A204.1 (cell line): ENCODE measurements around the gene PALM.
"Not testable (repeated sequence)": the region's sequence is repeated elsewhere in the genome, so short reads cannot be mapped to it uniquely, and the experiment has no call there.

ENCODE experiments used
- FAIRE-seq: peaks from 2 replicates; lab custom pipeline; 2012; peaks lifted over from hg19 to GRCh38; lab: Jason Lieb, UNC

The PALM gene

DNA sequence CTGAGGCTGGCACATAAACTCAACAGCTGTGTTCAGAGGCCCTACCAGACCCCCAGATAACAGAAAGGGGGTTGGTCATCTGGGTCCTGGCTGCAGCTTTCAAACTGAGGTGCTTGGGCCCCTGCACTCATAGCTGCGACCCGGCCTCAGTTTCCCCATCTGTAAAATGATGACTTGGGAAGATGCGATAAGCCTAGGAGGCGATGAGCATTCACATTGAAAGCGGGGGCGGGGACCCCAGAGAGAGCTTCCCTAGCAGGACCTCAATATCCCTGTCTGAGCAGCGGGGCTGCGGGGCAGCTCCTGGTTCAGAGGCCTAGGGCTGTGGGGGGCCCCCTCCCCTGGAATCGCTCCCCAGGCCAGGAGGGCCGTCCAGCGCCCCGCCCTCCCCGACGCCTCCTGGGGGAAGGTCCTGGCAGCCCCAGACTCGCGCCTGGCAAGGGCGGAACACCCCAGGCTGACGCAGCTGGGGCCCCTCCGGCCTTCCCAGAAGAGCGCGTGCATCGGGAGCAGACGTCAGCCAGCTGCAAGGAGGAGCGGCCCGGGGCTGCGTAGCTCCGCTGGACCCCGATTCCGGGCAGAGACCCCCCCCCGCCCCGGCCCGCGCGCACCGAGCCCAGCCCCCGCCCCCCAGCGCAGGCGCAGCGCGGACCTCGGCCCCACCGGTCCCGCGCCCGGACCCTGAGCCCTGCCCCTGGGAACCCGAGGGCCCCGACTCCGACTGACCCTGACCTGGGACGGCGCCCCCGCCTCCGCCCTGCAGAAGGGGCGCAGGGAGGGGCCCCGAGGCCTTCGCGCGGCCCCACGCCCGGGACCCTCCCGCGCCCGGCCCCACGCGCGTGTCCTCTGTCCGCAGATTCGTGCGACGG is 29.1 kb upstream of the PALM start:
- FAIRE-seq, result no peak

DNA sequence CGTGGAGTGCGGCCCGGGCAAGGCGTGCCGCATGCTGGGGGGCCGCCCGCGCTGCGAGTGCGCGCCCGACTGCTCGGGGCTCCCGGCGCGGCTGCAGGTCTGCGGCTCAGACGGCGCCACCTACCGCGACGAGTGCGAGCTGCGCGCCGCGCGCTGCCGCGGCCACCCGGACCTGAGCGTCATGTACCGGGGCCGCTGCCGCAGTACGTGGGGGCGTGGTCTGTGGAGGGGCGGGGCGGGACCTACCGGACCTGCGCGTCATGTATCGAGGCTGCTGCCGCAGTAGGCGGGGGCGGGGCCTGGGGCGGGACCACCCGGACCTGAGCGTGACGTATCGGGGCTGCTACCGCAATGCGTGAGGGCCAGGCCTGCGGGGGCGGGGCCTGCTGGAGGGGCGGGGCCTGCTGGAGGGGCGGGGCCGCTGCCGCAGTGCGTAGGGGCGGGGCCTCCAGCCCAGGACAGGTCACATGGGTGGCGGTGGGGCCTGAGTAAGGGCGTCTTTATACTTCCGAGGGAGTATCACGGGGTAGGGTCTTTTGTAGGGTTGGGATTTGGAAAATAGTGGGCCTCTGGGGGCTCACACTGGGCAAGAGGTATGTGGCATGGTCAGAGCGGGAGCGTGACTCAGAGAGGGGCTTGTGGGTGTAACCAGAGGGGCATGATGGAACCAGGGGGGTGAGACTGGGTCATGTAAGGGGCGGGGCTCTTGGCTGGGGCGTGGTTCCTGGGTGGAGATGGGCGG is 28.3 kb upstream of the PALM start:
- no peak for FAIRE-seq

DNA sequence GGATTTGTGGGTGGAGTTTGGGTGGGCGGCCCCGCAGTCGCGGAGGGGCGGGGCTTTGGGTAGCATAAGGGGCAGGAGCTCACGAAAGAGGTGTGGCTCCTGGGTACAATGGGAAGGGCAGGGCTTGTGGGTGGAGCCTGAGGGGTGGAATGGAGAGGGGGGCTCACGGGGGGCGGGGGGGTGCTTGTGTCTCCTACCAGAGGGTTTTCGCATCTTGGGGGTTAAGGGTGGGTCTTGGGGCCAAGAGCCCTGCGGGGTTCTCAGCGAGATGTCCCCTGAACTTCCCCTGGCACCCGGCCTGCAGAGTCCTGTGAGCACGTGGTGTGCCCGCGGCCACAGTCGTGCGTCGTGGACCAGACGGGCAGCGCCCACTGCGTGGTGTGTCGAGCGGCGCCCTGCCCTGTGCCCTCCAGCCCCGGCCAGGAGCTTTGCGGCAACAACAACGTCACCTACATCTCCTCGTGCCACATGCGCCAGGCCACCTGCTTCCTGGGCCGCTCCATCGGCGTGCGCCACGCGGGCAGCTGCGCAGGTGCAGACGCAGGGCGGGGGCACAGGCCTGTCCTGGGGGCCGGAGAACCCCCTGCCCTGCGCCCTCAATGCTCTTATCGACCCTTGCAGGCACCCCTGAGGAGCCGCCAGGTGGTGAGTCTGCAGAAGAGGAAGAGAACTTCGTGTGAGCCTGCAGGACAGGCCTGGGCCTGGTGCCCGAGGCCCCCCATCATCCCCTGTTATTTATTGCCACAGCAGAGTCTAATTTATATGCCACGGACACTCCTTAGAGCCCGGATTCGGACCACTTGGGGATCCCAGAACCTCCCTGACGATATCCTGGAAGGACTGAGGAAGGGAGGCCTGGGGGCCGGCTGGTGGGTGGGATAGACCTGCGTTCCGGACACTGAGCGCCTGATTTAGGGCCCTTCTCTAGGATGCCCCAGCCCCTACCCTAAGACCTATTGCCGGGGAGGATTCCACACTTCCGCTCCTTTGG is 27.4 kb upstream of the PALM start:
- FAIRE-seq, result peak; percentile 11

DNA sequence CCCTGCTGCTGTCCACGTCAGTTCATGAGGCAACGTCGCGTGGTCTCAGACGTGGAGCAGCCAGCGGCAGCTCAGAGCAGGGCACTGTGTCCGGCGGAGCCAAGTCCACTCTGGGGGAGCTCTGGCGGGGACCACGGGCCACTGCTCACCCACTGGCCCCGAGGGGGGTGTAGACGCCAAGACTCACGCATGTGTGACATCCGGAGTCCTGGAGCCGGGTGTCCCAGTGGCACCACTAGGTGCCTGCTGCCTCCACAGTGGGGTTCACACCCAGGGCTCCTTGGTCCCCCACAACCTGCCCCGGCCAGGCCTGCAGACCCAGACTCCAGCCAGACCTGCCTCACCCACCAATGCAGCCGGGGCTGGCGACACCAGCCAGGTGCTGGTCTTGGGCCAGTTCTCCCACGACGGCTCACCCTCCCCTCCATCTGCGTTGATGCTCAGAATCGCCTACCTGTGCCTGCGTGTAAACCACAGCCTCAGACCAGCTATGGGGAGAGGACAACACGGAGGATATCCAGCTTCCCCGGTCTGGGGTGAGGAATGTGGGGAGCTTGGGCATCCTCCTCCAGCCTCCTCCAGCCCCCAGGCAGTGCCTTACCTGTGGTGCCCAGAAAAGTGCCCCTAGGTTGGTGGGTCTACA is 25.9 kb upstream of the PALM start:
- FAIRE-seq, result no peak

DNA sequence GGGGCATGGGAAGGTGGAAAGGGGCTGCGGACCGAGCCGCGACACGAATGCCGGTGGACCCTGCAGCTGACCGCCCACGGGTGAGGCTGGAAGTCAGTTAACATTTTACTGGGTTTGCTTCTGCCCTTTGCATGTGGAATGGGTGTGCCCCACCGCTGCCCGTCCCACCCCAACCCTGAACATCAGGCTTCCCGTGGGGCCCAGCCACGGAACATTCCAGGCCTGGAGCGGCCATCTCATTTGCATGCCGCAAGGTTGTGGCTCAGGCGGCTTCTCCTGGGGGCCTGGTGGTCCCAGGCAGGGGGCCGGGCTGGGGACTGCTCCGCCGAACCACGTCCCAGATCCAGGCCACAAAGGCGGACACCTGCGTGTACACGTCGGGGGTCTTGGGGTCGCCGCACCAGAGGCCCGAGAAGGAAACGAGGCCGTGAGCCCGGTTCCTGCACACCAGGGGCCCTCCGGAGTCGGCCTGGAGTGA is 23.2 kb upstream of the PALM start:
- FAIRE-seq, result no peak

DNA sequence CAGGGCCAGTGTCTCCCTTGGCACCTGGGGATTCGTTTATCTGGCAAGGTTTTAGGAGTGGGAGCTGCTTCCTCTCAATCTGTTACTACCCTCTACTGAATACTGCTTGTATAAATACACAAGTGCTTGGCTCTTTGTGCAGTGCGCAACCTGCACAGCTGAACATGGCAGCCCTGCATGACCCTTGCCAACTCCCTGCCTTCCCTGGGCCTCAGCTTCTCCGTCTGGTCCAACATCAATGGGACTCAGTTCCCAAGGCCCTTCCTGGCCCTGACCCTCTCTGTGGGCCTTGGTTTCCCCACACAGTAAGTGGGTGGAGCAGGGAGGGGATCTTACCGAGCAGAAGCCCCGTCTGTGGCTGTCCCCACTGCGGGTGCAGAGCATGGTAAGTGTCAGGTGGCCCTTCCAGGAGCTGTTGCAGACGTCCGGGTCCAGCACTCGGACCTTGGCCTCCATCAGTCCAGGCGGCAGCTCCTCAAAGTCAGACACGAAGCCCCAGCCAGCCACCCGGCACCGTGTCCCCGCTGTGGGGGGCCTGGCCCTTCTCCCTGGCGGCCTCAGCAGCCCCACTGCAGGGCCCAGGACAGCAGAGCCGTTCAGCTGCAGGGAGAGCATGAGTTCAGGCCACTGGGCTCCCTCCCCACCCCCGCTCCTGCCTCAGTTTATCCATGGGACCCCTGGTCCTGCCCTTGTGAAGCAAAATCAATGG is 22.0 kb upstream of the PALM start:
- FAIRE-seq, result no peak

DNA sequence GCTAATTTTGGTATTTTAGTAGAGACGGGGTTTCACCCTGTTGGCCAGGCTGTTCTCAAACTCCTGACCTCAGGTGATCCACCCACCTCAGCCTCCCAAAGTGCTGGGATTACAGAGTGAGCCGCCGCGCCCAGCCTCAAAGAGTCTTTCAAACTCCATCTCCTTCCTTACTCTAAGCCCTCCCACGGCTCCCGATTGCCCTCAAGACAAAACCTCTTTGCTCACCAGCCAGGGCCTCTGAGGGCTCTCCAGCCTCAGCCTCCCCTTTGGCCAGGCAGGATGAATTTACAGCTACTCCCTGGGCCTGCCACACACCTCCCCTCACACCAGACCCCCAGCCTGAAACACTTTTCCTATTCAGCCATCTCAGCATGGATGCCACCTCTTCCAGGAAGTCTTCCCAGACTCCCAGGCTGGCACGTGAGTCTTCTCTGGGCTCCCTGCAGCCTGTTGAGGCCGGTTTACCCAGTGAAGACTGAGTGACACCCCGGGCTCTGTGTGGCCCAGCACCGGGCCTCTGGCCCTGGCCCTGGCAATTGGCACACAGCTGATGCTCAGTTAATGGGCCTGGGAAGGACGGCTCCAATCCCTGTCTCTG is 21.1 kb upstream of the PALM start:
- no peak for FAIRE-seq

DNA sequence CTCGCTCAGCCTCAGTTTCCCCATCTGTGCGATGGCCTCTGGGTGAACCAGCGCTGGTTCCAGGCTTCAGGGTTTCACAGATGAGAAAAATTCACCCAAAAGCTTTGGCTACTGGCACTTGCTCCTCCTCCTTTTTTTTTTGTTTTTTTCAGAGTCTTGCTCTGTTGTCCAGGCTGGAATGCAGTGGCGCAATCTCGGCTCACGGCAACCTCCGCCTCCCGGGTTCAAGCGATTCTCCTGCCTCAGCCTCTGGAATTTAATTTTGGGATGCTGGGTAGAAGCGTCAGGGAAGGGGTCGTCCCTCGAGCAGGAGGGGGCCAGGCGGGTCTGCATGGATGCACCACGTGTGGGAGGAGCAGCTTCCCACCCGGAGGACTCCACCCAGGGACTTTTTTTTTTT is 20.5 kb upstream of the PALM start:
- FAIRE-seq, result no peak

DNA sequence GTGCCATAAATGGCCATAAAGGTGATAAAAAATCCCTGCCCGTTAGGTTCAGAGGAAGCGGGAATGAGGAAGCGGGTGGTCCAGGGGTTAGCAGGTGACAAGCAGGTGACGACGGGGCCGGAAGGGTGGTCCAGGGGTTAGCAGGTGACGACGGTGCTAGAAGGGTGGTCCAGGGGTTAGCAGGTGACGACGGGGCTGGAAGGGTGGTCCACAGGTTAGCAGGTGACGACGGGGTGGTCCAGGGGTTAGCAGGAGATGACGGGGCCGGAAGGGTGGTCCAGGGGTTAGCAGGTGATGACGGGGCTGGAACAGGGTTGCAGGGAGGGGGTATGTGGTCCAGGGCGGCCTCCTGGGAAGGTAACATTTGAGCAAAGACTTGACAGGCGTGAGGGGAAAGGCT is 19.7 kb upstream of the PALM start:
- no peak for FAIRE-seq

DNA sequence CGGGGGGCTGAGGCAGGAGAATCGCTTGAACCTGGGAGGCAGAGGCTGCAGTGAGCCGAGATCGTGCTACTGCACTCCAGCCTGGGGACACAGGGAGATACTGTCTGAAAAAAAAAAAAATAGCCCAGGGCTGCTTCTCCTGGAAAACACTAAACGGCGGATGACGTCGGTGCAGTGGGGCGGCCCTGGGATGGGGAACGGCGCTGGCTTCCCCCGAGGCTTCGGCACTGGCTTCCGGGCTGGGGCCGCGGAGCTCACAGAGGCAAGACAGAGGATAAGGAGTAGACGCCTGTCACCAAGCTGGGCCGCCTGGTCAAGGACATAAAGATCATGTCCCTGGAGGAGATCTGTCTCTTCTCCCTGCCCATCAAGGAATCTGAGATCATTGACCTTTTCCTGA is 18.5 kb upstream of the PALM start:
- no peak for FAIRE-seq

DNA sequence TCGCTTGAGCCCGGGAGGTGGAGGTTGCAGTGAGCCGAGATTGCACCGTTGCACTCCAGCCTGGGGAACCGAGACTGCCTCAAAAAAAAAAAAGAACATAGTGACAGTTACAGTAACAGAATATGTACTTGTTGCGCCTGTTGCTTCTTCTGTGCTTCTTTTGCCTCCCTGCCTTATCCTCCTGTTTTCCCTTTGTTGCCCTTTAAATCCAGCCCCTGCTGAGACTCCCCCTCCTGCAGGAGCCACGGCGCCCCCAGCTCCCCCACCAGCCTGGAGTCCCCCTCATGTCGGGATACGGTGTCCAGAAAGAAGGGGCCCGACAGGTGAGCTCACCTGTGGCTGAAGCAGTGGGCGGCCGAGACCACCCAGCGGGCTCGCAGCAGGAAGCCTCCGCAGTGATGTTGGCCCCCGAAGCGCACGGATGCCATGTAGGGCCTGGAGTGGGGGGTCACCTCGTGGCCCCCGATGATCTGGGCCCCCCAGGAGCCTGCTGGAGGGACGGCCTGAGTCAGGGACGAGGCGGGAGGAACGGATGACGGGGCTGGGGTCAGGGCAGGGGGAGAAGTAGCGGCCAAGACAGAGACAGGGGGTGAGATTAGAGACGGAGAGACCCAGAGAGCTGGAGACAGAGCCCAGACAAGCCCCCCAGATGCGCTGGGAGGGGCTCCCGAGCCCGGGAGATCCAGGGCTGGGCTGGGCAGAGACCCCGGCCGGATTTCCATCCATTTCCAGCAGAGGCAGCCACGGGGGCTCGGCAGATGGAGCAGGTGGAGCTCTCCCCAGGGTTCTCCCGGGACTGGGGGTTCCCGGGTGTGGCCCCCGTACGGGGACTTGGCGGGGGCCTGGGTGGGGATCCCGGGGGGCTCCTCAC is 14.0 kb upstream of the PALM start:
- FAIRE-seq, result no peak

DNA sequence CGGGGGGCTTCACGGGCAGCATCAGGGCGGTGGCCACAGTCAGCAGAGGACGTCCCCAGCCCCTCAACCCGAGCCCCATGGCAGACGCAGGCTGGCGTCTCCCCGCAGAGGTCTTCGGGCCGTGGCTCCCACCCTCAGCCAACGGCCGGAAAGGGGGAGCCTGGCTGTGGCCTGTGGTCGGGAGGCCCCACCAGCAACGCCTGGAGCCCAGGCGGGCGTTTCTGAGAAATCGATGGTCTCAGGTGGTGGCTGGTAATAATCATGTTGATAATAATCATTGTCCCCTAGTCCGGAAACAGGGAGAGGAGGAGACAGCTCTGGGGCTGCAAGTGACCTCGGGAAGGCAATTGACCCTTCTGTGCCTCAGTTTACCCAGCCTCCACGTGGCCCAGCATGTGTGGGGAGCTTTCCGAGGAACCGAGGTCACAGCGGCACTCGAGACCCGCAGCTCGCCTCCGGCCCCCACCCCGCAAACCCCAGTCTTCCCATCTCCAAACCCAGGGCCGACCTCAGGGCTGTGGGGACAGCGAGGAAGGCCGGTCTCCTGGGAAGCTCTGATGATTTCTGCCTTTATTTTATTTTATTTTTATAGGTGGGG is 13.3 kb upstream of the PALM start, which contains the start of gene PRSS57:
Gene PRSS57 (minus strand): TSS at position 101 of the 598 bp plus-strand sequence. CDS start 22 bp downstream, at position 79.
- FAIRE-seq, result no peak

DNA sequence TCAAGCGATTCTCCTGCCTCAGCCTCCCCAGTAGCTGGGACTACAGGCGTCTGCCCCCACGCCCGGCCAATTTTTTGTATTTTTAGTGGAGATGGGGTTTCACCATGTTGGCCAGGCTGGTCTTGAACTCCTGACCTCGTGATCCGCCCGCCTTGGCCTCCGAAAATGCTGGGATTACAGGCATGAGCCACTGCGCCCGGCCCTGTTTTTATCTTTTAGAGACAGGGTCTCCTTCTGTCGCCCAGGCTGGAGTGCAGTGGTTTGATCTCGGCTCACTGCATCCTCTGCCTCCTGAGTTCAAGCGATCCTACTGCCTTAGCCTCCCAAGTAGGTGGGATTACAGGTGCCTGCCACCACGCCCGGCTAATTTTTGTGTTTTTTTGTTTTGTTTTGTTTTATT is 10.2 kb upstream of the PALM start:
- FAIRE-seq, result not testable (repeated sequence)

DNA sequence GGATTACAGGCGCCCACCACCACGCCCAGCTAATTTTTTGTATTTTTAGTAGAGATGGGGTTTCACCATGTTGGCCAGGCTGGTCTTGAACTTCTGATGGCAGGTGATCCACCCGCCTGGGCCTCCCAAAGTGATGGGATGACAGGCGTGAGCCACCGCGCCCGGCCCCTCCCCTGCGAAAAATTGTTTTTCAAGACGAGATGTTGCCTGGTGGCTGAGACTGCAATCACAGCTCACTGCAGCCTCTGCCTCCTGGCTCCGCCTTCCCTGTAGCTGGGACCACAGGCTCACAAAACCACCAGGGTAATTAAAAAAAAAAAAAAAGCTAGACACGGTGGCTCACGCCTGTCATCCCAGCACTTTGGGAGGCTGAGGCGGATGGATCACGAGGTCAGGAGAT is 8.8 kb upstream of the PALM start:
- not testable (repeated sequence) for FAIRE-seq

DNA sequence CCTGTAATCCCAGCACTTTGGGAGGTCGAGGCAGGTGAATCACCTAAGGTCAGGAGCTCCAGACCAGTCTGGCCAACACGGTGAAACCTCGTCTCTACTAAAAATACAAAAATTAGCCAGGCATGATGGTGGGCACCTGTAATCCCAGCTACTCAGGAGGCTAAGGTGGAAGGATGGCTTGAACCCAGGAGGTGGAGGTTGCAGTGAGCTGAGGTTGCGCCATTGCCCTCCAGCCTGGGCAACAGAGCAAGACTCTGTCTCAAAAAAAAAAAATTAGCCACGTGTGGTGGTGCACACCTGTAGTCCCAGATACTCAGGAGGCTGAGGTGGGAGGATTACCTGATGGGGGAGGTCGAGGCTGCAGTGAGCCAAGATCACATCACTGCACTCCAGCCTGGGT is 5.9 kb upstream of the PALM start:
- FAIRE-seq, result not testable (repeated sequence)

DNA sequence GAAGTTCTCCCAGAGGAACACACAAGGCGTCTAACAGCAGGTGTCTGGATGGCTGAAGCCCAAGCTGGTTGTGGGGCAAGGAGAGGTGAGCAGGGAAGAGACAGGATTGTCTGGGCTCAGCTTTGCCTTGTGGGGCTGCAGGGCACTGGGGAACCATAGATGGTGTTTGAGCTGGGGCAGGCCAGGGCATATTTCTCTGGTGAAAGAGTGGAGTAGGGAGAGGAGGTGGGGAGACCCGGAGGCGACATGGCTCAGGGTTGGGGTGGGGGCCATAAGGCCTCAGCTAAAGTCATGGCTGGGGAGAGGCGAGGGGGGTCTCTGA is 5.4 kb upstream of the PALM start:
- FAIRE-seq, result no peak

DNA sequence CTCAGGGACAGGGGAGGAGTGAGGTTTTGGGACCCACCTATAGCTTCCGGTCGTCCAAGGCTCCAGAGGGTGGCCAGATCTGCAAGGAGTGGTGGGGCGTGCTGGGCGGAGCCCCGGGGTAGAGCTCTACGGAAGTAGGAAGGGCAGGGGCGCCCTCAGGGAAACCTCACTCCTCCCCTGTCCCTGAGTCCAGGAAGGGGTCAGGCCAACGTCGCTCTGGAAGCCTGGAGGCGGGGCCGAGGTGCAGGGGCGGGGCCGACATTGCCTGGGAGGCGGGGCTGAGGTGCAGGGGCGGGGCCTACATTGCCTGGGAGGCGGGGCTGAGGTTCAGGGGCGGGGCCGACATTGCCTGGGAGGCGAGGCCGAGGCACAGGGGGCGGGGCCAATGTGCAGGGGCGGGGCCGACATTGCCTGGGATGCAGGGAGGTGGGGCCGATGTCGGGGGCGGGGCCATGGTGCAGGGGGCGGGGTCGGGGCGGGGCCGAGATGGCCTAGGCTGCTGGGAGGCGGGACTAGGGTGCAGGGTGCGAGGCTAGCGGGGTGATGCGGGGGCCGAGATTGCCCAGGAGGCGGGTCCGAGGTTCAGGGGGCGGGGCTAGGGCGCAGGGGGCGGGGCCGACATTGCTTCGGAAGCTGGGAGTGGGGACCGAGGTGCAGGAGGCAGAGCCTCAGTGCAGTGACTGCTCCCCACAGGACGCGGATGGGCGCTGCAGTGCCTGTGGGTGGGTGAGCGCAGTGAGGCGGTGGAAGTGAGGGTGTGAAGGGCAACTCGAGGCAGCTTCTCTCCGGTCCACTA is 4.9 kb upstream of the PALM start:
- no peak for FAIRE-seq

DNA sequence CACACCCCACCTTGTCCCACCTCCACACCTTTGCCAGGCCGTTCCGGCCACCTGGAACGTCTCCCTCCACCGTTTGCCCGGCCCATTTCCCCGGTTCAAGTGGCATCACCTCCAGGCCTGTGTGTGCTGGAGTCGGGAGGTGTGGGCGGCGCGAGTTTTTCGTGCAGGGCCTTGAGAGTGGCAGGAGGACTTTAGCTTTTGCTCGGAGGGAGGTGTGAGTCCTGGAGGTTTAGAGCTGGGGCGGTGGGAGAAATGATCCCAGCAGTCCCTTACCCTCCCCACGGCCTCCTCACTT is 4.3 kb upstream of the PALM start:
- no peak for FAIRE-seq
